ENCODE results near the gene MBOAT1.

DNA sequence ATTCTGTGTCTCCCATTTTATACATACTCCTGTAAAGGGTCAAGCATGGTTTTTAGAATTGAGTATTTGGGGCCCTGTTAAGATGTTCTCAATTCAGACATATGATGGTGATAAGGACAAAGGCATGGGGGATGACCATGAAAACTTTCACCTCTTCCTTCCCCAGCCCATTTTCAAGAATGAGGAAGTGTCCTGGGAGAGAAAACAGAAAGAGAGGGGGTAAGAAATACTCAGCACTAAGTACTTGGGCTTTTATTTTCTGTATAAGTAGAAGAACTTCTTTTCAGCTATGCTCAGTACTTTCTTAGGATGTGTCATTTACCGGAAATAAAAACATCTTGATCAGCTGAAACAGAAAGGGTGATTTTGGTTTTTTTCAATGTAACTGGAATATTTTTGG lies 10.9 kb upstream of the MBOAT1 start:
- TF ChIP-seq, protein P1, sequence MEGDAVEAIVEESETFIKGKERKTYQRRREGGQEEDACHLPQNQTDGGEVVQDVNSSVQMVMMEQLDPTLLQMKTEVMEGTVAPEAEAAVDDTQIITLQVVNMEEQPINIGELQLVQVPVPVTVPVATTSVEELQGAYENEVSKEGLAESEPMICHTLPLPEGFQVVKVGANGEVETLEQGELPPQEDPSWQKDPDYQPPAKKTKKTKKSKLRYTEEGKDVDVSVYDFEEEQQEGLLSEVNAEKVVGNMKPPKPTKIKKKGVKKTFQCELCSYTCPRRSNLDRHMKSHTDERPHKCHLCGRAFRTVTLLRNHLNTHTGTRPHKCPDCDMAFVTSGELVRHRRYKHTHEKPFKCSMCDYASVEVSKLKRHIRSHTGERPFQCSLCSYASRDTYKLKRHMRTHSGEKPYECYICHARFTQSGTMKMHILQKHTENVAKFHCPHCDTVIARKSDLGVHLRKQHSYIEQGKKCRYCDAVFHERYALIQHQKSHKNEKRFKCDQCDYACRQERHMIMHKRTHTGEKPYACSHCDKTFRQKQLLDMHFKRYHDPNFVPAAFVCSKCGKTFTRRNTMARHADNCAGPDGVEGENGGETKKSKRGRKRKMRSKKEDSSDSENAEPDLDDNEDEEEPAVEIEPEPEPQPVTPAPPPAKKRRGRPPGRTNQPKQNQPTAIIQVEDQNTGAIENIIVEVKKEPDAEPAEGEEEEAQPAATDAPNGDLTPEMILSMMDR (IDR thresholded peaks at IDR 0.05), result no peak
- TF ChIP-seq POLR2A (IDR thresholded peaks at IDR 0.05), result no peak
